Stimulated activated CD8-positive, alpha-beta memory T cell treated with anti-CD3 and anti-CD28 coated beads, Interleukin-15, amount 100 ng/mL, for 1 hour (primary cell): ENCODE results near the gene APOA4.
"Not testable (repeated sequence)": the region's sequence is repeated elsewhere in the genome, so short reads cannot be mapped to it uniquely, and the experiment has no call there.

Source experiments
- DNase-seq: peaks from one replicate; pipeline ENCODE4 v3.0.0-alpha.2; 2020; ENCODE audit warnings: low read depth

APOA4 gene

DNA sequence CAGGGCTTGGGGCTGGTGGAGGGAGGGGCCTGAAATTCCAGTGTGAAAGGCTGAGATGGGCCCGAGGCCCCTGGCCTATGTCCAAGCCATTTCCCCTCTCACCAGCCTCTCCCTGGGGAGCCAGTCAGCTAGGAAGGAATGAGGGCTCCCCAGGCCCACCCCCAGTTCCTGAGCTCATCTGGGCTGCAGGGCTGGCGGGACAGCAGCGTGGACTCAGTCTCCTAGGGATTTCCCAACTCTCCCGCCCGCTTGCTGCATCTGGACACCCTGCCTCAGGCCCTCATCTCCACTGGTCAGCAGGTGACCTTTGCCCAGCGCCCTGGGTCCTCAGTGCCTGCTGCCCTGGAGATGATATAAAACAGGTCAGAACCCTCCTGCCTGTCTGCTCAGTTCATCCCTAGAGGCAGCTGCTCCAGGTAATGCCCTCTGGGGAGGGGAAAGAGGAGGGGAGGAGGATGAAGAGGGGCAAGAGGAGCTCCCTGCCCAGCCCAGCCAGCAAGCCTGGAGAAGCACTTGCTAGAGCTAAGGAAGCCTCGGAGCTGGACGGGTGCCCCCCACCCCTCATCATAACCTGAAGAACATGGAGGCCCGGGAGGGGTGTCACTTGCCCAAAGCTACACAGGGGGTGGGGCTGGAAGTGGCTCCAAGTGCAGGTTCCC, 6.5 kb upstream of the APOA4 start, which contains the start of gene APOC3:
Gene APOC3, plus strand, starts transcription at position 383 of the 659 bp plus-strand sequence. CDS start 676 bp downstream, outside the sequence.
- DNase-seq, result no peak

GRCh38 chr11:116828632-116829524, 5.8 kb upstream of the APOA4 start:
- DNase-seq, result no peak

GRCh38 chr11:116827461-116827860, 4.4 kb upstream of the APOA4 start:
- DNase-seq, result no peak

- DNase-seq, result no peak
These were observed 3.8 kb upstream of the APOA4 start for GRCh38 chr11:116826751-116827431.

GRCh38 chr11:116825854-116826750, 3.0 kb upstream of the APOA4 start:
- no peak for DNase-seq

DNA sequence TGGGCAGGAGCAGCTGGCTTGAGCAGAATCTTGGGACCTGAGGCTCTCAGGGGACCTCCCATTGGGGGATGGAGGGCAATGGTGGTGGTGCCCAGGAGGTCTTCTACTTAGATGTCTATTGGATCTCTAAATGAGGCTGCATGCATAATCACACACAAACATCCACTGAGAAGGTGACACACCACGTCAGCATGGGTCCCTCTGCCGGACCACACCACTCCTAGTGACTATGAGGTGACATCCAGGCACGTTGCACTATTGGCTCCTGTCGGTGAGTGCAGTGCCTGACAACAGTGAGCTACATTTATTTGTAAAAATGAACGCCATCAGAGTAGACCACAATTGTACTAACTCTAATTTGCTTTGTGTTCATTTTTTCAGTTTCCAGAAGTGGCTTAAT, 2.3 kb upstream of the APOA4 start:
- no peak for DNase-seq

DNA sequence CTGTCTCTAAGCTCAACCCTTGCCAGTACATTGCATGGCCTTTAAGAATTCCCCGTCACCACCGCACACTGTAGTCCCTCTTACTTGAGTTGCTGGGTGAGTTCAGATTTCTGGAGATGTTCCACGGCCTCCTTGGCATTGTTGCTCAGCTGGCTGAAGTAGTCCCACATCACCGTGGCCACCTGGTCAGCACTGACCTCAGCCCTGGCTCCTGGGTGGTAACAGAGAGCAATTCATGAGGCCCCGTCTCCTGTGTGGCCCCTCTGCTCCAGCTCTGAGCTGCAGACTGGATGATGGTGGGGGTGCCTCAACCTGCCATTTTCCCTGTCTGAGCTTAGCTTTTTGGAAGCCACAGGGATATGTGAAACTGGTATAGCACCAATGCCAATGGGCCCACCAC, 529 bp downstream of the APOA4 start:
- no peak for DNase-seq

- no peak for DNase-seq
These were observed 1.8 kb downstream of the APOA4 start for GRCh38 chr11:116821050-116821918.

DNA sequence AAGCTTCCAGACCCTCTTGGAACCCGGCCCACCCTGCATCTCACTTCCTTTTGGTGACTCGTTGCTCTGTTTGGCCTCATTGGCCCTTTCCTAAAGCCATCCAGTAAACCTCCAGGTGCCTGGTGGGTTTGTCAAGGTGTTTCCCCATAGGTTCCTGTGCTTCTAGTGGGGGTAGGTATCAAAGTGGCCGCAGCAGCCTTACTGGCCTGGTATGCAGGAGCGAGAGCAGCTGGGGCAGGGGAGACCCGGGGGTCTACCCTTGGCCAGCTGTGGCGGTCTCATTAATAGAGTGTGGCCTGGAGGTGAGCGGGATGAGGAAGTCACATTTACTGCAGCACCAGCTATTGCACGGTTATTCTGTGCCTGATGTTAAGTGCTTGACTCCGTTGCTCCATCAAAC, 4.1 kb downstream of the APOA4 start:
- DNase-seq, result no peak

- DNase-seq, result no peak
These were observed 8.6 kb downstream of the APOA4 start for GRCh38 chr11:116814502-116814901.

GRCh38 chr11:116813781-116814471, 9.2 kb downstream of the APOA4 start:
- DNase-seq, result no peak

DNA sequence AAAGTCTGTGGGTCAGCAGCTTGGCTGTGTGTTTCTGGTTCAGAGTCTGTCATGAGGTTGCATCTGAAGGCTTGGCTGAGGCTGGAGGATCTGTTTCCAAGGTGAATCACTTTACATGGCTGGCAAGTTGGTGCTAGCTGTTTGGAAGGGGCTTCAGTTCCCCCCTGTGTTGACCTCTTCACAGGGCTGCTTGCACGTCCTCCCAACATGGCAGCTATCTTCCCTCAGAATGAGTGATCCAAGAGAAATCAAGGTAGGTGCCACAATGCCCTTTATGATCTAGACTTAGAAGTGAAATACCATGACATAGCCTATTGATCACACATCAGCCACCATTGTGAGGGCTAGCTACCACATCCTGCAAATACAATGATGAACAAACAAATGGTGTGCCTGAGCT, 9.9 kb downstream of the APOA4 start:
- DNase-seq, result no peak

DNA sequence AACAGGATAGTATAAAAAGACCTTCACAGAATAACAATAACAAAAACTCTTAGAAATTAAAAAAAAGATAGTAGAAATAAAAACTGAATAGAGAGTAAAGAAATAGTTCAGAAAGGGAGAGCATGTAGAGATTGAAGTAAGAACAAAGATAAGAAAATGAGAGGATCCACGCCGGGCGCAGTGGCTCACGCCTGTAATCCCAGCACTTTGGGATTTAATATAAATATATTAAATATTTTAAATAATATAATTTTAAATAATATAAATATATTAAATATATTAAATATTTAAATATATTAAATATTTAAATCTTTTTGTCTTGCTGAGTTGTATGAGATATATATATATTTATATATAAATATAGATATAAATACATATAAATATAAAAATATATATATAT, 11.0 kb downstream of the APOA4 start:
- DNase-seq, result no peak

GRCh38 chr11:116811194-116811593, 11.9 kb downstream of the APOA4 start:
- DNase-seq, result no peak

GRCh38 chr11:116808262-116809175, 14.6 kb downstream of the APOA4 start:
- no peak for DNase-seq

DNA sequence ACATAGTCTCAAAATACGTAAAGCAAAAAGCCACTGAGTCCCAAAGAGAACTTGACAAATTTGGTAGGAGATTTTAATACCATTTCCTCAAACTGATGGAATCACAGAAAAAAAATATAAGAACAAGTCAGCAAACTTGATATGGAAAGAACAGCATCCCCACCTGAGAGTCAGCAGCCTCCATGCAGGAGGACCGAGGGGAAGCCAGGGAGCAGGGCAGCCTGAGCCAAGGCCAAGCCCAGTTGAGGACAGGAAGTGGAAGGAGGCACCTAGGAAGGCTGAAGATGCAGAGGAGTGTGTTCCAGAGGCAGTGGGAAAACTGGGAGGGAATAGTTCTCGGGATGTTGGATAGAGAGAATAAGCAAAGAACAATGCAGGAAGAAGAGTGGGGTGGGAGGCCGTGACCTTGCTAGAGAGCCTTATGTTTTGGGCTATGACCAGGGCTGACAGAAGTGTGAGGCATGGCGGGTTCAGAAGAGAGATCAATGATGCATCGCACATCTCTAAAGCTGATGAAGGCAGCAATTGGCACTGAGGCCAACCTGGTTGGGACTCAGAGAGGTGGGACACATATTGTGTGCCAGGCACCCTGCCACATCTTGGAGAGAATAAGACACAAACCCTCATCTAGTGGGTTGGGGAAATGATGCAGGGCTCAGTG, 15.4 kb downstream of the APOA4 start:
- DNase-seq, result no peak

GRCh38 chr11:116804001-116804400, 19.1 kb downstream of the APOA4 start:
- no peak for DNase-seq

- DNase-seq, result not testable (repeated sequence)
These were observed 21.4 kb downstream of the APOA4 start for GRCh38 chr11:116801662-116802061.
